Activated T-helper 17 cell treated with anti-CD3 and anti-CD28 coated beads, Interleukin-2, amount 50 U/mL, for 72 hours (primary cell): ENCODE data around the gene HHATL. TPM values are rescaled to one million over a fixed set of nuclear protein-coding genes. Genes with fewer than 3 reads are reported as not detected.

Experiments
- ATAC-seq: fragments of 150-1000 bp; cut with Tn5 transposase; replicated peaks from 2 replicates; pipeline ENCODE4 v1.10.0; 2021; ENCODE audit warnings: mild to moderate bottlenecking, moderate library complexity
- H3K27ac Mint-ChIP-seq: one replicate; pipeline ENCODE4 v1.8.0; 2022; ENCODE audit warnings: mixed read lengths
- H3K27me3 Mint-ChIP-seq: one replicate; pipeline ENCODE4 v1.8.0; 2022; ENCODE audit warnings: mixed read lengths
- H3K36me3 Mint-ChIP-seq: one replicate; pipeline ENCODE4 v1.8.0; 2022; ENCODE audit warnings: low read depth, mild to moderate bottlenecking, mixed read lengths
- H3K4me1 Mint-ChIP-seq: one replicate; pipeline ENCODE4 v1.8.0; 2022; ENCODE audit warnings: mixed read lengths
- H3K4me3 Mint-ChIP-seq: one replicate; pipeline ENCODE4 v1.8.0; 2022; ENCODE audit warnings: mild to moderate bottlenecking, mixed read lengths
- H3K9me3 Mint-ChIP-seq: one replicate; pipeline ENCODE4 v1.8.0; 2022; ENCODE audit warnings: mixed read lengths
- total RNA-seq, 2 donors: library from RNA; stranded (reverse); gene quantifications; one replicate each; pipeline ENCODE4 v1.2.3, GENCODE V29; 2022

The HHATL gene
- total RNA-seq, 2 donors from 2014 or later, result not detected

DNA sequence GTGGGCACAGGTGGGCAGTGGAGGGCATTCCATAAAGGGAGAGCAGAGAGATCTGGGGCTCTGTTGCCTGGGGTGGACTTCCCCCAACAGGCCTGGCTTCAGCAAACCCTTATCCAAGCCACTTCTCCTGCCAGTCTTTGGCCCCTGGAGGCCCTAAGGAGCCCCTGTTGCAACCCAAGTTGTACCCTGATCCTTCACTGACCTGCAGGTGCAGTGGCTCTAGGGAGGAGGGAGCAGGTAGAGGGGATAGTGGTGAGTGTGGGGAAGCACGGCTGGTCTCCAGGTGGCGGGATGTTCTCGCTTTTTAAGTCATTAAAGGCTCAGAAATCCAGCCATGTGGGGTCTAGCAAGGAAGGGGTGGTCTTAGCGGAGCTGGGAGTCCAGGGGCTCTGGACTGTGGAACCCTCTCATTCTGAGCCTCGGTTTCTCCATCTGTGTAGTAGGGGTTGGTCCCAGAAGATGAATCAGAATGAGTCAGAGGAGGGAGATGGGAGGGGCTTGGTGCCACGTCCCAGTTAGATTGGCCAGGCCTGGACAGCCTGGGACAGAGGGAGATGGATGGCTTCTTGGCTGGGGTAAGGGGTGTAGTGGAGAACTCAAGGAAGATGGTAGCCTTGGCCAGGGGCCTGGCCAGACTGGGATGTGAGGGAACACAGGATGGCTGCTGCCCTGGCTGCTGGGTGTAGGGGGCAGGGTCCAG, 46.5 kb downstream of the HHATL start:
- ATAC-seq, result no peak
- Mint-ChIP-seq H3K27me3 (no peaks in the 10 kb centered on the region), H3K27ac (no peak overlapping the region), H3K36me3 (no peaks in the 10 kb centered on the region), H3K4me1 (peaks cover 5% of the 10 kb centered on the region), H3K9me3 (no peaks in the 10 kb centered on the region), H3K4me3 (no peak overlapping the region)

DNA sequence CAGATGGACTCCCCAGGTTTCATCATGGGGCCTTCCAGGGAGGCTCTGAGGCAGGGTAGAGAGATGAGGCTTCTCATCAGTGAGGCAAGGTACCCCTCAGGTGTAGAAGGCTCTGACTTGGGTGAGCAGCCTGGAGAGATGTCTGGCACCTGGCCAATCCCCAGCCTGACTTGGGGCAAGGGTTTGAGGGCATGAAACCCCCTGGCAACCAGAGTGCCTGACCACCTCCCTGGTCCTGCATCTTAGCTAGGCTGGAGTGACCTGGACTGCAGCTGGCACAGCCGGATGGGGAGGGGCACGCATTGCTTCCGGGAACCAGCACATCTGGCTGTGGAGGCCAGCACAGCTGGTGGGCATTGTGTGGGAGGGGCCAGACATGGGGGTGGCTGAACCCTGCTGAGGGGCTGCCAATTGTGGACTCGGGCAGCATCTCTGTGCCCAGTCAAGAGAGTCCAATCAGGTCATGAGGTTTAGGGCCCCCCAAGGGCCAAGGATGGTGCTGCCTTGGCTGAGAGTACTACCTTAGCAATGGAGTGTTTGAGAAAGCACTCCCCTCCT, 47.2 kb downstream of the HHATL start:
- H3K9me3 Mint-ChIP-seq, result no peaks in the 10 kb centered on the region
- no peaks in the 10 kb centered on the region for H3K27me3 Mint-ChIP-seq
- H3K4me3 Mint-ChIP-seq, result peak overlapping the region; percentile 46
- no peak for ATAC-seq
- no peak overlapping the region for H3K27ac Mint-ChIP-seq
- H3K36me3 Mint-ChIP-seq, result no peaks in the 10 kb centered on the region
- H3K4me1 Mint-ChIP-seq, result peaks cover 5% of the 10 kb centered on the region

DNA sequence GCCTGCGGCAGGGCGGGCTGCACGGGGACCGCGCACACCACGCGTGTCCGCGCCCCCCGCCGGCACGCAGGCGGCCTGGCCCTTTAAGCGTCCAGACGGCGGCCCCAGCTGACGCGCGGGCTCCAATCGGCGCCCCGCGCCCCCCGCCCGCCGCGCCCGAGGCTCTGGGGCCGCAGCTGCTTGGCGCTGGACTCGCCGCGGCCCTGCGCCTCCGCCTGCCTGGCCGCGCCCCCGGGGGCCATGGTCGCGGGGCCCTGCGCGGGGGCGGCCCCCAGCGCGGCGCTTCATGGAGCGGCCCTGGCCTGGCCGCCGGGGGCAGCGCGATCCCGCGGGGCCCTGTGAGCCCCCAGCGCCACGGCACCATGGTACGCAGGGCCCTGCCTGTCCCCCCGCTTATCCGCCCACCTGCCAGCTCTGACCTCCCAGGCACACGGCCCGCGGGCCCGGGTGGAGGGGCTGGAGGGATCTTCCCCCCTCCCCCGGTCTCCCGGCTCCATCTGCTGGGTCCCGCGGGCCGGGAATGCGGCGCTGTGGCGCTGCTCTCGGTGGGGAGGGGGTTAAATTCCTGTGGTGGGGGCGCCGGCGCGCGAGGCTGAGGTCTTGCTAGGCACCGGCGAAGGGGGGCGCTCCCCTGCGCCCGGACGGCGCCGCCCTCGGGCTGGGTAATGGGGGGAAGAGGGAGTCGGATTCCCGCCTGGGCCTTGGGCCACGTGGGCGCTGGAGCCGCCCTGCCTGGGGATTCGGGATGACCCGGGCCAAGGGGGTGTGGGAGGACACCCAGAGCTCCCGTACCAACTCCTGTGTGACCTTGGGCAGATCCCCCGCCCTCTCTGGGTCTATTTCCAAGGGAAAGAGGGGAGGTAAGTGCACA, 48.0 kb downstream of the HHATL start:
- ATAC-seq, result peak; percentile 61
- Mint-ChIP-seq H3K36me3 (peaks cover 2% of the 10 kb centered on the region), H3K9me3 (no peaks in the 10 kb centered on the region), H3K4me3 (peak overlapping the region; percentile 81), H3K27me3 (no peaks in the 10 kb centered on the region), H3K27ac (no peak overlapping the region), H3K4me1 (peaks cover 5% of the 10 kb centered on the region)

DNA sequence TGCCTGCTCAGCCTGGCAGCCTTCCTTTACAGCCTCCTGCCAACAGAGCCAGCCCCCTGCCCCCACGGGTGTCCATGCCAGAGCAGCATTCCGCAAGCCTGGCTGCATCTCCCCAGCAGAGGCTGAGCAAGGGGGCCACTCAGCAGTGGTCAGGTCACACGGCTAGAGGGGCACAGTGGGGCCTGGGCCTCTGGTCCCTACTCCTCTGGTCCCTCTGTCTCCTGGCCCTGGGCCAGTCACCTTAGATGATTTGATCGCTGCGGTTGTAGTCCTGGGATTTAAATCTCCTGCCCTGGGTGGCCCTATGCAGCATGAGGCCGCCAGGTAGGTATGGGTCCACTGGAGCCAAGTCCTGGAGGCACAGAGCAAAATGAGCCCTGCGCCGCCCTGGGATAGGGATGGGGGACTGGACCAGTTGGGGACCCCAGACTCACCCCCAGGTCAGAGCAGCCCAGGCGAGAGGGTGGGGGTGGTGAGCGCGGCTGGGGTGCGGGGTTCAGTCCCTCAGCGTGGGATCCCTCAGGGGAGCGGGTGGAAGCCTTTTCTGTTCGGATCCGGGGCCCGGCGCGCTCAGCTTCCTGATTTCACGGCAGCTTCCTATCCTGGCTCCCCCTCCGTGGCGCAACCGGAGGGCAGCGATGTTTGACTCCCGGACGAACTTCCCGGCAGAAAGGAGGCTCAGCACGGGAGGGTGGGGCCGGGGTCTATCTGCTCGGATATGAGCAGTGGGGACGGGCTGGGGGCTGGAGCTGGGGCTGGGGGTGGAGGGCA, 48.9 kb downstream of the HHATL start, which contains the start of gene ZBTB47:
ZBTB47 (plus strand) TSS at position 138 of the 771 bp plus-strand sequence. CDS start 4,659 bp downstream, outside the sequence.
- Mint-ChIP-seq H3K27ac (peak within 1 kb of the TSS; percentile 77), H3K27me3 (no peaks in the 10 kb centered on the region), H3K4me3 (peak within 1 kb of the TSS; percentile 81), H3K36me3 (peaks cover 10% of the 10 kb centered on the region), H3K9me3 (no peaks in the 10 kb centered on the region), H3K4me1 (peaks cover 5% of the 10 kb centered on the region)
- ATAC-seq, result peak; percentile 3

DNA sequence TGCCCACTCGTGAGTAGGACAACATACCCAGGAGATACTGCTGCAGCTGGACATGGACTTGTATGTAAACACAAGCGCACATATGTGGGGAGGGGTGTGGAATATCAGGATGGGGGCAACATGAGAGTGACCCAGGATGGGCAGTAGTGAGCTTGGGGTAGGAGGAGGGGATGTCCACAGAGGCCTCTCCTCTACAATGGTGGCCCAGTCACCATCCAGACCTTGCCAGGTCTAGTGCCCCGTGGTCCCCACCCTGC, 49.4 kb downstream of the HHATL start:
- no peak for ATAC-seq
- Mint-ChIP-seq H3K4me3 (peak overlapping the region; percentile 81), H3K27me3 (no peaks in the 10 kb centered on the region), H3K27ac (peak overlapping the region; percentile 77), H3K36me3 (peaks cover 13% of the 10 kb centered on the region), H3K4me1 (peaks cover 5% of the 10 kb centered on the region), H3K9me3 (no peaks in the 10 kb centered on the region)

DNA sequence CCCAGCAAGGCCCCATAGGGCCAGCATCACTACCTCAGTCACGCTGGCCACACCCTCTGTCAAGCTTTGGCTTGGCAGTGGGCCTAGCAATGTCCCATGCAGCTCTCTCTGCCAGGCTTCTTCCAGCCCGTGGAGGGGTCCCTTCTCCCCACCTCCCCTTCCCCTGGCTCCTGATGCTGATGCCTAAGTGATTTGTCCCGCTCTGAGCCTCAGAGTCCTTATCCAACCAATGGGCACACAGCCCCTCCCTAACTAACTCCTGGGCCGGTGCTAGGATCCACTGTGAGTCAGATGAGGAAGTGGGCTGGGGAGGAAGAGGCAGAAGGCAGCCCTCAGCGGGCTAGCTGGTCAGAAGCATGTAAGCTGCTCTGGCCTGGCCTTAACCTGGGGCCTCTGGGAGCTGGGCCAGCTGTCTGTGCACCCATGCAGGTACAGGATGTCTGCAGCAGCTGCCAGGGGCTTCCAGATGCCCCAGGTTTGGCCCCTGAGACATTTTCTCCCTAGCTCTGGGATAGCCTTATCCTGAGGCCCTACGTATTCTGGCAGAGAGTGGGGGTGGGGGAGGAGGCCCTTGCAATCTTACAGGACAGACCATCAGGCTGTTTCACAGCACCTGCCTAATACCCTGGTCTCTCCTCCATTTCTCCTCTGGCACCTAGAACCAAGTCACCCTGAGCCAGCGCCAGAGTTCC, 49.8 kb downstream of the HHATL start:
- ATAC-seq, result peak; percentile 56
- no peaks in the 10 kb centered on the region for H3K27me3 Mint-ChIP-seq
- H3K27ac Mint-ChIP-seq, result peak overlapping the region; percentile 21
- peaks cover 18% of the 10 kb centered on the region for H3K36me3 Mint-ChIP-seq
- H3K4me3 Mint-ChIP-seq, result peak overlapping the region; percentile 81
- no peaks in the 10 kb centered on the region for H3K9me3 Mint-ChIP-seq
- H3K4me1 Mint-ChIP-seq, result peaks cover 5% of the 10 kb centered on the region

DNA sequence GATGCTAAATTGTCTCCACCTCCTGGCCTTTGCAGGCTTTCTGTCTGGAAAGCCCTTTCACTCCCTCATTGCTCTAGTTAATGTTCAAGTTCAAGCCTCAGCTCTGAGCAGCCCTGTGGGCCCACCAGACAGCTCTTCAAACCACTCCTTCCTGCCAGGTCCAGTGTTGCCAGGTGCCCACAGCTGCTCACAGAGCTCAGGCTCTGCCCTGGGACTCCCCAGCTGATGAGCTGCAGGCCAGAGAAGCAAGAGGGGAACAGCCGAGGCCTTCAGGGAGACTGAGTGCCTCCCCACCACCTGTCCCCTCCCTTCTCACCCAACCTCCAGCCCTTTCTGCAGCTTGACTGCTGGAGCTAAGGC, 50.4 kb downstream of the HHATL start:
- peak overlapping the region; percentile 81 for H3K4me3 Mint-ChIP-seq
- H3K36me3 Mint-ChIP-seq, result peaks cover 23% of the 10 kb centered on the region
- no peaks in the 10 kb centered on the region for H3K9me3 Mint-ChIP-seq
- peak overlapping the region; percentile 21 for H3K27ac Mint-ChIP-seq
- H3K4me1 Mint-ChIP-seq, result peaks cover 5% of the 10 kb centered on the region
- H3K27me3 Mint-ChIP-seq, result no peaks in the 10 kb centered on the region
- ATAC-seq, result no peak

DNA sequence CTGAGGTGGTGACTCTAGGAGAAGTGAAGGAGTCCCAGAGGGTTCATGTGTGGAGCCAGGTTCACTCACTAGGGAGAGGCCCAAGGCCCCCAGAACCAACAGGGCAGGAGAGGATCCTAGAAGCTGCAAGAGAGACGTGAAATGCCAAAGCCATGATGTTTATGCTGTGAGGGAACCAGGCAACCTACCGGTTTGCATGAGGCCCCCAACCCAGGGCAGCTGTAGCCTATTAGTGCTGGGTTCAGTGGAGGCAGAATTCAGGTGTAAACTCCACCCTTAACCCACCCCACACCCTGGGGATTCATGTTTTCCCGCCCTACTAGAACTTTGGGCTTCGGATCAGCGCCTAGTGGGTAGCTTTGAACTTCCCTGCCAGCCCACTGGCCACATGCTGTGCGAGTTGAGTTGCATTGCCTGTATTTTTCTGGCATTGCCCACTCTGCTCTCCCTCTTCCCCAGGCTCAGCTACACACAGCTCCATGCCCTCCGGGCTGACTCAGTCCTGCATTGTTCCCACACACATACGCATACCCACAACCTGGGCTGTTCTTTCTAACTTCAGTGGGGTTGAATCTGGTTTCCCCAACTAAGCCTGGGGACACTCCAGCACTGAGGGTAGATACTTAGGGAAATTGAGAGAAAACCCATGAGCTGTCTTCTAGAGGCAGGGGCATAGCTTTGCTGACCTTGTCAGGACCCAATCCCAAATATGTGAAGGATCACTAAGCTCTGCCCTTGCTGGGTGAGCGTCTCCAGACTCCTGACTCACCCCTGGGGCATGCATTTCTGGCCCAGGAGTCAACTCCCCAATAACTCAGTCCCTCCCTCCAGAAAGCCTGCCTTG, 51.1 kb downstream of the HHATL start:
- Mint-ChIP-seq H3K27ac (peak overlapping the region; percentile 21), H3K4me3 (no peak overlapping the region), H3K4me1 (peaks cover 5% of the 10 kb centered on the region), H3K27me3 (no peaks in the 10 kb centered on the region), H3K9me3 (no peaks in the 10 kb centered on the region), H3K36me3 (peaks cover 31% of the 10 kb centered on the region)
- no peak for ATAC-seq

DNA sequence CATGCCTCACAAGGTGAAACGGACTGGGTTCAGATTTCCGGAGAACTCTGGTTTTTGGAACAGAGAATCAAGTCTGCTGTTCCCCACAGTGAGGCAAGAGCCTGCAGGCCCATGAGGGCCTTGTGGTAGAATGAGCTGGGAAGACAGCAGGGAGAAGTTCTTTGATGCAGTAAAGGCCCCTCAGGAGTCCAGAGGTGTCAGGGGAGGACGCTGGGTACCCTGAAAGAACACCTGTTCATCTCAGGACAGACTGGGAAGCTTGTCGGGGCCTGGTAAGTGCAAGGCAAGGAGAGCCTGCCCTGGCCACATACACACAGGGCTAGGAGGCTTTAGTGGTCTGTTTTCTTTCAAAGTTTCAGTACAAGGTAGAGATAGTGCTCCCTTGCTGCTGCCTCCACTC, 52.8 kb downstream of the HHATL start:
- Mint-ChIP-seq H3K36me3 (peaks cover 48% of the 10 kb centered on the region), H3K4me3 (no peak overlapping the region), H3K27ac (peak overlapping the region; percentile 62)

DNA sequence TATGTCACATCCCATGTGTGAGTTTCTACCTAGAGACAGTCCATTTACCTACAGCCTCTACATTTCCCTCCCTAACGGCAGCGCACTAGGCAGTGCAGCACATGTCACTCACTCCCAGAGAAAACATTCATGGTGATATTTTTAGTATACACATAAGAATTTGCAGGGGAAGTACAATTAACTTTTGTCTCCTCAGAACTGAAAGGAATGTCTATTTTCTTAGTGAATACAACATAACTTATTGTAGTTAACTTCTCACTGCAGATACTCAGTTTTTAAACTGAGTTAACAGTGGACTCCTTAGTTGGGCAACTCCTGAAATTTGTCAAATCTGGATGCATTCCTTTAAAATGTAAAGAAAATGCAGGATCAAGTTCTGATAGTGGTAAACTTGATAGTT, 53.6 kb downstream of the HHATL start:
- Mint-ChIP-seq H3K4me1 (peaks cover 5% of the 10 kb centered on the region), H3K36me3 (peaks cover 55% of the 10 kb centered on the region), H3K27me3 (no peaks in the 10 kb centered on the region), H3K9me3 (no peaks in the 10 kb centered on the region), H3K4me3 (no peak overlapping the region), H3K27ac (peak overlapping the region; percentile 62)
- ATAC-seq, result no peak

More for the DNA sequence above, 52.8 kb downstream of the HHATL start:
- no peaks in the 10 kb centered on the region for H3K9me3 Mint-ChIP-seq
- H3K27me3 Mint-ChIP-seq, result no peaks in the 10 kb centered on the region
- ATAC-seq, result no peak
- H3K4me1 Mint-ChIP-seq, result peaks cover 5% of the 10 kb centered on the region

DNA sequence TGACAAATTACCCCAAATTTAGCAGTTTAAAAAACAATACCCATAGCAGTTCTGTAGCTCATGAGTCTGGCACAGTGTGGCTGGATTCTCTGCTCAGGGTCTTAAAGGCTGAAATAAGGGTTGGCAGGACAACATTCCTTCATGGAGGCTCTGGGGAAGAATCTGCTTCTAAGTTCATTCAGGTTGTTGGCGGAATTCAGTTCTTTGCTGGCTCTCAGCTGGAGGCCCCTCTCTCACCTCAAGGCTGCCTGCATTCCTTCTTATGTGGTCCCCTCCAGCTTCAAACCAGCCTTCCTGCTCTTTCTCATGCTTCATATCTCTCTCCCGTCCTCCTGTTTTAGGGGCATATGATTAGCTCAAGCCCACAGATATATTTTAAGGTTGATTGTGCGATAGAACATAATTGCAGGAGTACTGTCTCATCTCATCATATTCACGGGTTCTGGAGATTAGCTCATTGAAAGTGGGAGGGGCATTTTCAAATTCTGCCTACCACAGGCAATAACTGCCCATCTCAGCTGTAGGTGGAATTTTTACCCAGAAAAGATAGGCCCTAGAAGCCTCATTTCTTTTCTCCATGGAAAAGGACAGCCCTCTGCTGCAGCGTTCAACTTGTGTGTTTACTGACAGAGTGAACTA, 54.7 kb downstream of the HHATL start:
- no peaks in the 10 kb centered on the region for H3K9me3 Mint-ChIP-seq
- peak overlapping the region; percentile 20 for H3K27ac Mint-ChIP-seq
- peaks cover 5% of the 10 kb centered on the region for H3K4me1 Mint-ChIP-seq
- no peak for ATAC-seq
- no peak overlapping the region for H3K4me3 Mint-ChIP-seq
- H3K36me3 Mint-ChIP-seq, result peaks cover 66% of the 10 kb centered on the region
- H3K27me3 Mint-ChIP-seq, result no peaks in the 10 kb centered on the region
